Mesenchymal stem cell (in vitro differentiated cells and primary cell): Measurements from ENCODE around the gene SLC35F3.

Source experiments
- DNase-seq: peaks from one replicate; pipeline ENCODE4 v3.0.0-alpha.2; 2013
- H2AFZ ChIP-seq: one replicate; pipeline ENCODE4 v1.6.1; 2013; ENCODE audit warnings: low read depth, mild to moderate bottlenecking, control low read depth, inconsistent platforms, low read length, moderate library complexity
- H2AK5ac ChIP-seq: 2 replicates; pipeline ENCODE4 v1.6.1; 2013; ENCODE audit warnings: low read length, moderate library complexity, mild to moderate bottlenecking, inconsistent platforms; ENCODE audit not compliant: severe bottlenecking
- H2BK120ac ChIP-seq: one replicate; pipeline ENCODE4 v1.6.1; 2013; ENCODE audit warnings: low read depth, mild to moderate bottlenecking, inconsistent platforms, low read length, moderate library complexity
- H2BK12ac ChIP-seq, 2 experiments: one replicate each; pipeline ENCODE4 v1.6.1; 2013; ENCODE audit warnings: inconsistent platforms in 2 of 2, low read length in 2 of 2, mild to moderate bottlenecking in 2 of 2, moderate library complexity in 2 of 2, control low read depth in 1 of 2
- H2BK15ac ChIP-seq: one replicate; pipeline ENCODE4 v1.6.1; 2013; ENCODE audit warnings: mild to moderate bottlenecking, low read depth, inconsistent platforms; ENCODE audit not compliant: poor library complexity, severe bottlenecking
- H2BK5ac ChIP-seq: 2 replicates; pipeline ENCODE4 v1.6.1; 2013; ENCODE audit warnings: low read depth, mild to moderate bottlenecking, low read length, control low read depth, inconsistent platforms; ENCODE audit not compliant: poor library complexity, severe bottlenecking
- H3K14ac ChIP-seq, 2 experiments: one replicate each; pipeline ENCODE4 v1.6.1; 2013; ENCODE audit warnings: inconsistent platforms in 2 of 2, low read length in 2 of 2, control low read depth in 1 of 2, mild to moderate bottlenecking in 1 of 2, moderate library complexity in 1 of 2
- H3K18ac ChIP-seq, 2 experiments: one replicate each; pipeline ENCODE4 v1.6.1; 2013; ENCODE audit warnings: inconsistent platforms in 2 of 2, low read length in 2 of 2, control low read depth in 1 of 2, low read depth in 1 of 2, mild to moderate bottlenecking in 1 of 2
- H3K23ac ChIP-seq, 2 experiments: one replicate each; pipeline ENCODE4 v1.6.1; 2013; ENCODE audit warnings: inconsistent platforms in 2 of 2, low read length in 2 of 2, mild to moderate bottlenecking in 2 of 2, moderate library complexity in 2 of 2, control low read depth in 1 of 2
- H3K27ac ChIP-seq: 2 replicates; pipeline ENCODE4 v1.5.1; 2013; ENCODE audit warnings: mild to moderate bottlenecking, moderate library complexity, low read length, control low read depth, inconsistent platforms; ENCODE audit not compliant: poor library complexity, severe bottlenecking
- H3K27me3 ChIP-seq, 2 experiments: 2 replicates each; pipeline versions ENCODE4 v1.6.1 to v1.7.0; 2013; ENCODE audit warnings: low read length in 2 of 2, mild to moderate bottlenecking in 2 of 2, moderate library complexity in 2 of 2, control low read depth in 1 of 2, inconsistent platforms in 1 of 2; ENCODE audit not compliant: control insufficient read depth in 1 of 2, insufficient read depth in 1 of 2
- H3K36me3 ChIP-seq, 2 experiments: 2 replicates each; pipeline versions ENCODE4 v1.6.1 to v1.7.0; 2013; ENCODE audit warnings: low read length in 2 of 2, control low read depth in 1 of 2, inconsistent platforms in 1 of 2, low read depth in 1 of 2, mild to moderate bottlenecking in 1 of 2; ENCODE audit not compliant: insufficient read depth in 2 of 2, control insufficient read depth in 1 of 2
- H3K4ac ChIP-seq, 2 experiments: one replicate each; pipeline ENCODE4 v1.6.1; 2013; ENCODE audit warnings: inconsistent platforms in 2 of 2, low read length in 2 of 2, mild to moderate bottlenecking in 2 of 2, moderate library complexity in 2 of 2, control low read depth in 1 of 2, low read depth in 1 of 2
- H3K4me1 ChIP-seq: 2 replicates; pipeline ENCODE4 v1.6.1; 2013; ENCODE audit warnings: low read depth, low read length, control low read depth; ENCODE audit not compliant: control insufficient read depth, insufficient read depth
- H3K4me2 ChIP-seq: 2 replicates; pipeline ENCODE4 v1.6.1; 2013; ENCODE audit warnings: low read length, mild to moderate bottlenecking, inconsistent platforms; ENCODE audit not compliant: poor library complexity, severe bottlenecking
- H3K4me3 ChIP-seq, 2 experiments: 2 replicates each; pipeline versions ENCODE4 v1.5.1 to v1.7.0; 2013; ENCODE audit warnings: low read length in 2 of 2, mild to moderate bottlenecking in 2 of 2, control low read depth in 1 of 2, low read depth in 1 of 2; ENCODE audit not compliant: insufficient read depth in 1 of 2
- H3K79me1 ChIP-seq: replicated peaks from 2 replicates; pipeline ENCODE4 v1.6.1; 2013; ENCODE audit warnings: mild to moderate bottlenecking, control low read depth, low read length, inconsistent platforms; ENCODE audit not compliant: poor library complexity, severe bottlenecking
- H3K9ac ChIP-seq: 2 replicates; pipeline ENCODE4 v1.7.0; 2013; ENCODE audit warnings: mild to moderate bottlenecking, low read length, moderate library complexity
- H3K9me3 ChIP-seq: 2 replicates; pipeline ENCODE4 v1.7.0; 2013; ENCODE audit warnings: mild to moderate bottlenecking, low read length; ENCODE audit not compliant: control insufficient read depth
- H4K8ac ChIP-seq: one replicate; pipeline ENCODE4 v1.6.1; 2013; ENCODE audit warnings: inconsistent platforms, mild to moderate bottlenecking, low read length, moderate library complexity
- H4K91ac ChIP-seq: one replicate; pipeline ENCODE4 v1.6.1; 2013; ENCODE audit warnings: mild to moderate bottlenecking, low read length, inconsistent platforms
- WGBS: methylation state at CpG from one replicate; pipeline ENCODE4 v1.1.7; 2013; ENCODE audit warnings: mixed read lengths; 5-methylcytosine and 5-hydroxymethylcytosine counted together

The SLC35F3 gene

DNA sequence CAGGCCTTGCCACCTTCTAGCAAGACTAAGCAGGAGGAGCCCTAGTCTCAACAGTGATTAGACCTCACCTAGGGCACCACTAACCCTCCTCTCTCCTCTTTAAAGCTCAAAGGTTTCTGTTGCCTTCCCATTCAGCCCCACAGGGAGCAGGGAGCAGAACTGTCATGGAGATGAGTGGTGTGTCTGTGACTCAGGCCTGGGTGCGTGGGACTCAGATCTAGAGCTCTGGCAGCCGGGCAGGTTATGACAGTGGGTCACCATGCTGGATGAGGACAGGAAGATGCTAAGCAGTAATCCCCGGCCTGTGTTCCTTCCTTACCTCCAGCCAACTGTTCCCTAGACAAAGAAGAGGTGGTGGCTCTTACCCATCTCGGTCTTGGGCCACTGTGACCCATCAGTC, 408.7 kb downstream of the SLC35F3 start:
- H4K8ac ChIP-seq, result no peak overlapping the region
- H2BK120ac ChIP-seq, result no peak overlapping the region
- H3K9me3 ChIP-seq, result no peaks in the 10 kb centered on the region
- no peaks in the 10 kb centered on the region for H3K36me3 ChIP-seq
- 90% methylated on average over 3 of the region's 4 CpGs for WGBS
- H3K4me2 ChIP-seq, result no peak overlapping the region
- no peak overlapping the region for H3K4me3 ChIP-seq
- no peak overlapping the region for H3K9ac ChIP-seq
- DNase-seq, result no peak
- peaks cover 3 to 44% of the 10 kb centered on the region in 2 experiments for H3K27me3 ChIP-seq
- no peak overlapping the region for H3K23ac ChIP-seq
- peaks cover 2% of the 10 kb centered on the region for H3K4me1 ChIP-seq
- no peaks in the 10 kb centered on the region for H3K79me1 ChIP-seq
- H2BK5ac ChIP-seq, result no peak overlapping the region
- no peak overlapping the region for H3K4ac ChIP-seq
- H2AFZ ChIP-seq, result peak overlapping the region; percentile 49
- no peak overlapping the region for H4K91ac ChIP-seq
- H3K27ac ChIP-seq, result no peak overlapping the region
- H2BK15ac ChIP-seq, result no peak overlapping the region
- H3K18ac ChIP-seq, result no peak overlapping the region
- H2AK5ac ChIP-seq, result no peak overlapping the region
- no peak overlapping the region for H3K14ac ChIP-seq
- no peak overlapping the region for H2BK12ac ChIP-seq

- H2AFZ ChIP-seq, result no peak overlapping the region
- H2BK12ac ChIP-seq, result no peak overlapping the region
- DNase-seq, result peak; percentile 45
- H3K27me3 ChIP-seq, result peaks cover 3 to 55% of the 10 kb centered on the region in 2 experiments
- H2AK5ac ChIP-seq, result no peak overlapping the region
- no peak overlapping the region for H3K4ac ChIP-seq
- H3K4me2 ChIP-seq, result no peak overlapping the region
- H3K27ac ChIP-seq, result no peak overlapping the region
- peaks cover under 1% of the 10 kb centered on the region for H3K4me1 ChIP-seq
- H3K4me3 ChIP-seq, result no peak overlapping the region
- no peak overlapping the region for H3K23ac ChIP-seq
- no peaks in the 10 kb centered on the region for H3K36me3 ChIP-seq
- no peak overlapping the region for H3K9ac ChIP-seq
- no peak overlapping the region for H4K91ac ChIP-seq
- no peak overlapping the region for H3K14ac ChIP-seq
- no peaks in the 10 kb centered on the region for H3K9me3 ChIP-seq
- no peak overlapping the region for H3K18ac ChIP-seq
- H2BK120ac ChIP-seq, result no peak overlapping the region
- H2BK5ac ChIP-seq, result no peak overlapping the region
- H3K79me1 ChIP-seq, result no peaks in the 10 kb centered on the region
- no peak overlapping the region for H2BK15ac ChIP-seq
- H4K8ac ChIP-seq, result no peak overlapping the region
- 77% methylated on average over 4 of the region's 6 CpGs for WGBS
These were observed 410.6 kb downstream of the SLC35F3 start for GRCh38 chr1:234315091-234315541.

DNA sequence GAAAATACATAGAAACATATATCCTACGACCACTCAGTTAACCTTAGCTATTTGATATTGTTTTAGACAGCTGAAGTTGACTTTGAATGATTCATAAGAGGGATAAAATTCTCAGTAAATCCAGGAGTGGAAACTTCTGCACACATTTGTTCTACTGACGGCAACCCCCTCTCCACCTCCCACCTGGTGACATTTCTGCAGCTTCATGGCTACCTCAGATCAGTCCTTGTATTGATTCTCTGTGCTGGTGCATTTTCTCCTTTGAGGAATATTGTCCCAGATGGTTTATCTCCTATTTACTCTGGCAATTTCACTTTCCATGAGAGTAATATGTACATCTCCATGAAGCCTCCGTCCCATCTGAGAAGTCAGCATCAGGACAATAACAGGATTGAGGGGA, 411.1 kb downstream of the SLC35F3 start:
- Histone ChIP-seq H3K9me3 (no peaks in the 10 kb centered on the region), H2AK5ac (no peak overlapping the region), H3K27ac (no peak overlapping the region), H4K91ac (no peak overlapping the region), H3K18ac (no peak overlapping the region), H2AFZ (no peak overlapping the region), H2BK120ac (no peak overlapping the region), H2BK12ac (no peak overlapping the region), H3K79me1 (no peaks in the 10 kb centered on the region), H3K14ac (no peak overlapping the region), H3K36me3 (no peaks in the 10 kb centered on the region), H2BK15ac (no peak overlapping the region), H3K4me3 (no peak overlapping the region), H3K27me3 (peaks cover 3 to 60% of the 10 kb centered on the region in 2 experiments), H4K8ac (no peak overlapping the region), H3K4me1 (no peaks in the 10 kb centered on the region), H2BK5ac (no peak overlapping the region), H3K23ac (no peak overlapping the region), H3K4me2 (no peak overlapping the region), H3K9ac (no peak overlapping the region), H3K4ac (no peak overlapping the region)
- WGBS, result 79% methylated on average over 2 of the region's 3 CpGs
- DNase-seq, result no peak

DNA sequence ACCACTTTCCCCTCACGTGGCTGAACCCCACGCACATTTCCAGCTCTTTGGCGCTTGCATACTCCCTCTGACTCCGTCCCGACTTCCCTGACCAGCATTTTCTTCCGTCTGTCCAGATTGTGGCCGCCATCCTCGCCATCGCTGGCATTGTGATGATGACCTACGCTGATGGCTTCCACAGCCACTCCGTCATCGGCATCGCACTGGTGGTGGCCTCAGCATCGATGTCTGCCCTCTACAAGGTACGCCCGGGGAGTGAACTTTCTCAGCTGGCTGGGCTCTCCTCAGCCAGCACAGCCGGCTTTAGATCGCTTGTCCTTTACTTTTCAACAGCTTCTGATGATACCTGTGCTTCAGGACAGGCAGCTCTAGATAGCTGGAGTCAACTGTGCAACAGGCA, 412.0 kb downstream of the SLC35F3 start:
- H3K18ac ChIP-seq, result no peak overlapping the region
- no peak overlapping the region for H2AFZ ChIP-seq

More for the DNA sequence above, 412.0 kb downstream of the SLC35F3 start:
- Histone ChIP-seq H3K9ac (no peak overlapping the region), H3K27me3 (peaks cover 9 to 60% of the 10 kb centered on the region in 2 experiments), H3K4me2 (no peak overlapping the region), H3K14ac (peak overlapping the region in 1 of 2 experiments; percentile 89), H2BK5ac (no peak overlapping the region), H2BK15ac (no peak overlapping the region), H3K79me1 (no peaks in the 10 kb centered on the region), H3K4me1 (no peaks in the 10 kb centered on the region), H3K36me3 (no peaks in the 10 kb centered on the region), H2BK12ac (no peak overlapping the region), H3K9me3 (no peaks in the 10 kb centered on the region), H3K4me3 (peak overlapping the region in 1 of 2 experiments; percentile 5), H3K23ac (no peak overlapping the region), H4K8ac (no peak overlapping the region), H2AK5ac (no peak overlapping the region), H2BK120ac (no peak overlapping the region), H3K27ac (no peak overlapping the region), H4K91ac (no peak overlapping the region), H3K4ac (no peak overlapping the region)
- 96% methylated on average over 18 of the region's 18 CpGs for WGBS
- no peak for DNase-seq
